ENCODE measurements around the gene OBSL1. TPM values are rescaled to one million over a fixed set of nuclear protein-coding genes. Genes with fewer than 3 reads are reported as not detected.

The OBSL1 gene
- total and polyA plus RNA-seq, 2 donors (not counting 1 experiment from before 2014, with no cell fraction given) = not detected

- H3K27ac ChIP-seq (ENCODE audit: low read length in 2 of 2) = no peak overlapping the region
- no peaks in the 10 kb centered on the region for H3K79me2 ChIP-seq (ENCODE audit: control insufficient read depth, insufficient read depth, low read length)
- H3K4me3 ChIP-seq (ENCODE audit: control extremely low read depth in 1 of 5, extremely low read depth in 1 of 5, insufficient read depth in 1 of 5, low read depth in 2 of 5, low read length in 4 of 5) = no peak overlapping the region
- Mint-ChIP-seq H3K9me3 (ENCODE audit: insufficient read depth) (no peaks in the 10 kb centered on the region), H3K4me3 (no peak overlapping the region), H3K4me1 (peaks cover 13% of the 10 kb centered on the region), H3K27me3 (peaks cover 77% of the 10 kb centered on the region), H3K27ac (no peak overlapping the region)
- no peak overlapping the region for H2AFZ ChIP-seq (ENCODE audit: insufficient read depth, low read depth, low read length, poor library complexity, severe bottlenecking)
- ChIA-PET CTCF (interaction anchor here (0.6 to 8.8 kb wide), 6 partner anchors 15 to 123 kb away, joined by 4 to 146 read pairs (median 63); partner anchors contain the start of gene GMPPA), POLR2A (no interaction called here)
- intact Hi-C loops (cut with micrococcal nuclease) = no loop called here
- peaks cover 1 to 76% (median 40%) of the 10 kb centered on the region in 4 experiments for H3K27me3 ChIP-seq (replicated peaks in 1 of 4; ENCODE audit: control extremely low read depth in 1 of 4, control insufficient read depth in 3 of 4, insufficient read depth in 4 of 4, low read length in 3 of 4)
- no peak for TF ChIP-seq CTCF (IDR thresholded peaks at IDR 0.05)
- TF ChIP-seq EZH2 (IDR thresholded peaks at IDR 0.05; ENCODE audit: borderline replicate concordance, insufficient read depth, low read depth, low read length, poor library complexity, severe bottlenecking) = no peak
- H3K9ac ChIP-seq (ENCODE audit: low read length) = no peak overlapping the region
- H3K36me3 ChIP-seq (replicated peaks in 1 of 2; ENCODE audit: control extremely low read depth in 1 of 2, control insufficient read depth in 1 of 2, extremely low read depth in 1 of 2, insufficient read depth in 2 of 2, low read length in 1 of 2) = no peaks in the 10 kb centered on the region
- no peaks in the 10 kb centered on the region for H4K20me1 ChIP-seq (ENCODE audit: control insufficient read depth, insufficient read depth, low read length, poor library complexity, severe bottlenecking)
- ATAC-seq (ENCODE audit: low read depth) (no peak), DNase-seq (no peak)
- H3K4me2 ChIP-seq (replicated peaks; ENCODE audit: low read depth, low read length, poor library complexity, severe bottlenecking) = no peak overlapping the region
- H3K9me3 ChIP-seq (ENCODE audit: control extremely low read depth in 1 of 3, control insufficient read depth in 2 of 3, insufficient read depth in 1 of 3, low read length in 2 of 3) = peaks cover 0 to 8% (median 0%) of the 10 kb centered on the region in 3 donors
- 52% methylated on average over 11 of the region's 11 CpGs for WGBS (ENCODE audit: insufficient coverage)
- peaks cover 14 to 18% of the 10 kb centered on the region in 2 donors for H3K4me1 ChIP-seq (ENCODE audit: control insufficient read depth in 2 of 2, insufficient read depth in 2 of 2, low read length in 2 of 2)
Measured at GRCh38 chr2:219526320-219527075, 44.8 kb downstream of the OBSL1 start.
